ENCODE results near the gene RPS6KA6. TPM values are rescaled to one million over a fixed set of nuclear protein-coding genes. Genes with fewer than 3 reads are reported as not detected.
A peak's percentile ranks its signal among the peaks of the same experiment; 100 is the strongest.

The RPS6KA6 gene
- 0.87 and 0.99 TPM in 2 replicates for total RNA-seq

GRCh38 chrX:84187533-84188319 lies at the start of gene RPS6KA6:
TSS of gene RPS6KA6 (minus strand) at chrX:84188199. CDS start at chrX:84187899, 300 bp downstream.
- peak in 1 of 2 donors; percentile 15 for DNase-seq (ENCODE audit: low read depth in 2 of 2)

GRCh38 chrX:84224741-84225140 lies 36.7 kb upstream of the RPS6KA6 start:
- DNase-seq (ENCODE audit: low read depth in 2 of 2), result no peak

GRCh38 chrX:84223261-84223660 lies 35.3 kb upstream of the RPS6KA6 start:
- no peak for DNase-seq (ENCODE audit: low read depth in 2 of 2)

GRCh38 chrX:84221181-84221580 lies 33.2 kb upstream of the RPS6KA6 start:
- DNase-seq (ENCODE audit: low read depth in 2 of 2), result no peak

GRCh38 chrX:84219551-84219950 lies 31.6 kb upstream of the RPS6KA6 start:
- DNase-seq (ENCODE audit: low read depth in 2 of 2), result no peak

- no peak for DNase-seq (ENCODE audit: low read depth in 2 of 2)
These were observed 30.7 kb upstream of the RPS6KA6 start for GRCh38 chrX:84218726-84219125.

- DNase-seq (ENCODE audit: low read depth in 2 of 2), result no peak
These were observed 28.9 kb upstream of the RPS6KA6 start for GRCh38 chrX:84216881-84217280.

GRCh38 chrX:84216406-84216805 lies 28.4 kb upstream of the RPS6KA6 start:
- no peak for DNase-seq (ENCODE audit: low read depth in 2 of 2)

GRCh38 chrX:84205276-84205675 lies 17.3 kb upstream of the RPS6KA6 start:
- no peak for DNase-seq (ENCODE audit: low read depth in 2 of 2)

GRCh38 chrX:84199688-84200087 lies 11.7 kb upstream of the RPS6KA6 start:
- no peak for DNase-seq (ENCODE audit: low read depth in 2 of 2)

GRCh38 chrX:84197550-84197949 lies 9.6 kb upstream of the RPS6KA6 start:
- DNase-seq (ENCODE audit: low read depth in 2 of 2), result no peak

- DNase-seq (ENCODE audit: low read depth in 2 of 2), result no peak
These were observed 4.0 kb upstream of the RPS6KA6 start for GRCh38 chrX:84192006-84192405.

- no peak for DNase-seq (ENCODE audit: low read depth in 2 of 2)
These were observed 1.1 kb upstream of the RPS6KA6 start for GRCh38 chrX:84189125-84189524.

- DNase-seq (ENCODE audit: low read depth in 2 of 2), result peak; percentile 1 to 64
These were observed 378 bp upstream of the RPS6KA6 start for GRCh38 chrX:84188320-84188834.

- no peak for DNase-seq (ENCODE audit: low read depth in 2 of 2)
These were observed 1.1 kb downstream of the RPS6KA6 start for GRCh38 chrX:84186603-84187532.

GRCh38 chrX:84182516-84182915 lies 5.5 kb downstream of the RPS6KA6 start:
- DNase-seq (ENCODE audit: low read depth in 2 of 2), result no peak

- peak in 1 of 2 donors; percentile 9 for DNase-seq (ENCODE audit: low read depth in 2 of 2)
These were observed 12.0 kb downstream of the RPS6KA6 start for GRCh38 chrX:84175958-84176357.

- DNase-seq (ENCODE audit: low read depth in 2 of 2), result no peak
These were observed 12.7 kb downstream of the RPS6KA6 start for GRCh38 chrX:84175274-84175673.

- DNase-seq (ENCODE audit: low read depth in 2 of 2), result no peak
These were observed 13.7 kb downstream of the RPS6KA6 start for GRCh38 chrX:84174348-84174747.

GRCh38 chrX:84170931-84171330 lies 17.1 kb downstream of the RPS6KA6 start:
- DNase-seq (ENCODE audit: low read depth in 2 of 2), result no peak

GRCh38 chrX:84168574-84168973 lies 19.4 kb downstream of the RPS6KA6 start:
- no peak for DNase-seq (ENCODE audit: low read depth in 2 of 2)

GRCh38 chrX:84168095-84168494 lies 19.9 kb downstream of the RPS6KA6 start:
- DNase-seq (ENCODE audit: low read depth in 2 of 2), result no peak
